HG03196 (cell line): ENCODE measurements around the gene PDCD1LG2.
"Not testable (repeated sequence)": the region's sequence is repeated elsewhere in the genome, so short reads cannot be mapped to it uniquely, and the experiment has no call there.

Experiments used
- ATAC-seq: cut with Tn5 transposase; IDR thresholded peaks from one replicate; pipeline ENCODE4 v1.9.1; 2021; ENCODE audit not compliant: unreplicated experiment

Gene PDCD1LG2

DNA sequence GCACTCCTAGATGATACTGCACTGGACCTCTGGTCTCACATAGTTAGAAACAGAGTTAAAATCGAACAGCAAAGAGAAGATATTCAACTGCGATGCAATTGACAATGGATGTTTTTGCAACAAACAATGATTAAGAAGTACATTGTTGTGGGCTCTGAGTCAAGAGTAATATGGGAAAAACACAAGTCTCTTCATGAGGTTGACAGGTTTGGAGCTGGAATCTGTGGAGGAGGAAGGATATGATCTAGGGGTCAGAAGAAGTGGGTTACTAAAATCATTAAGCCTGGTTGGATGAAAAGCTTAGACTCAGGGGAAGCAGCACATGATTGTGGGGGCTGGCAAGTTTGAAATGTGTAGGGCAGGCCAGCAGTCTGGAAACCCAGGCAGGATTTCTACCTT lies 53.1 kb downstream of the PDCD1LG2 start:
- no peak for ATAC-seq

DNA sequence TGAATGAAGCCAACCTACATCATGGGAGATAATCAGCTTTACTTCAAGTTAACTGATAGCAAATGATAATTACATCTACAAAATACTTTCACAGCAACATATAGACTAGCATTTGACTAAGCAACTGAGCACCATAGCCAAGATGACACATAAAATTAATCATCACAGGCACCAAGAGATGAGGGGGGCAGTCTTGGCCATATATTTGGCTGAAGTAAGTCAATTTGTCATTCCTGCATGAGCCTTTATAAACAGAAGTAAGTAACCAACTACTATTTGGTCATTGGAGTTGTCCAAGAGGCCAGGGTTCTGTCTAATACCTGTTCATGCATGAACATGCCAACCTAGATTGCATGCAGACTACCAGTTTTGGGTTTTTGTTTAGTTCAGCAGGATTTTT lies 53.6 kb downstream of the PDCD1LG2 start:
- ATAC-seq: no peak

DNA sequence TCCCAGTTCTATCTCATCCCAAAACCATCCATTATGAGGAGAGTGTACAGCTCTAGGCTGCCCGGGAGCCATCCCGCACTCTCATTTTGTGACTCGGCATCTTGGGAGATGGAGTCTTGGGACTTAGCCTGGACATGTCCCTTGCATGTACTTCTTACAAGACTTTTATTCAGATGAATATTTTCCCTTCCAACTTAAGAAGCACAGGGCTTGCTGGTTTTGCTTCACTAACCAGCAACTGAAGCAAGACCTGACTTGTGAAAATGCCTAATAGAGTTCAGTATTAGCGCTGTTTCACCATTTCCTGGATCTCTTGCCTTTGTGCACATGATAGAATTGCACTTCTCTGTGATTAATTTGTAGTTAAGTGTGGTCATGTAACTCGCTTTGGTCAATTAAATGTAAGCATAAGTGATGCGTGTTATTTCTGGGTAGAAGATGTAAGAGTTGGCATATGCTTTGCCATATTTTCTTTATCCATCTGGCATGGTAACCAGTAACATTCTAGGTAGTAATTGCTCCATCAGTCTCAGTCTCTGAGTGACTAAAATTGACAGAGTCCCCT lies 55.8 kb downstream of the PDCD1LG2 start:
- ATAC-seq: peak; percentile 52

DNA sequence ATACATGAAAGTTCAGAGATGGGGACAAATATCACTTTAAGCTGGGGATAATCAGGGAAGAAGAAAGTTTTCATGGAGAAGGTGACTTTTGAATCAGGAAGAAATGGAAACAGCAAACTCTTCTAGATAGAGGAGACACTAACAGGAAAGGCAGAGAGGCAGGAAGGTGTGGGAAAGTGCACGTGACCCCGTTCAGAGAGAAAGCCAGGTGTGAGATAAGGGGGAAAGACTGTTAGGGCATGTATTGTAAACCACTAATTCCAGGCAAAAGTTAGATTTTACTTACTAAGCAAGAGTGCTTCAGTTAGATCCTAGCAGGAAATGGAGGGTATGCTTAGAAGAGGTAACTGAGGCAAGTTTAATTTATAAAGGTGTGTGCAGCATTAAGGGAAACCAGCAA lies 58.5 kb downstream of the PDCD1LG2 start:
- ATAC-seq: no peak

DNA sequence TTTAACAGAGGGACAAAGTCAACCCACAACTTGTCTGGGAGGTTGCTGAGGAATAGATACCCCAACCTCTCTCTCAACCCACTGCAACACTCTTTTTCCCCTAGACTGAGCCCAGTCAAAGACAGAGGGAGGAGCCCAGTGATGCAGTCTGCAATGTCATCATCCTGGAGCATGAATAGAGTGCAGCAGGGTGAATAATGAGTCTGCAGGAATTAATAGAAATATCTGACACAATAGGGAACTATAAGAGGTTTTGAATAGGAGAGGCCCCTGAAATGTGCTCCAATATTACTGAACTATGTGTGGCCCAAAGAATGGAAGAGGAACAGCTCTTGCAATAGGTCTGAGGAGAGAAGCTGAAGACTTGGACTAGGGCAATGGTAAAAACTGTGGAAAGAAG lies 59.1 kb downstream of the PDCD1LG2 start:
- ATAC-seq: no peak

DNA sequence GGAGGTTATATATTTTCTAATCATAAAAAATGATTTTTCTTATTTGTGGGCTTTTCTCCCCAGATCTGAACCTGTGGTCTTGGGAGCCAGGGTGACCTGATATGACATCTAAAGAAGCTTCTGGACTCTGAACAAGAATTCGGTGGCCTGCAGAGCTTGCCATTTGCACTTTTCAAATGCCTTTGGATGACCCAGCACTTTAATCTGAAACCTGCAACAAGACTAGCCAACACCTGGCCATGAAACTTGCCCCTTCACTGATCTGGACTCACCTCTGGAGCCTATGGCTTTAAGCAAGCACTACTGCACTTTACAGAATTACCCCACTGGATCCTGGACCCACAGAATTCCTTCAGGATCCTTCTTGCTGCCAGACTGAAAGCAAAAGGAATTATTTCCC lies 59.6 kb downstream of the PDCD1LG2 start:
- ATAC-seq: no peak

DNA sequence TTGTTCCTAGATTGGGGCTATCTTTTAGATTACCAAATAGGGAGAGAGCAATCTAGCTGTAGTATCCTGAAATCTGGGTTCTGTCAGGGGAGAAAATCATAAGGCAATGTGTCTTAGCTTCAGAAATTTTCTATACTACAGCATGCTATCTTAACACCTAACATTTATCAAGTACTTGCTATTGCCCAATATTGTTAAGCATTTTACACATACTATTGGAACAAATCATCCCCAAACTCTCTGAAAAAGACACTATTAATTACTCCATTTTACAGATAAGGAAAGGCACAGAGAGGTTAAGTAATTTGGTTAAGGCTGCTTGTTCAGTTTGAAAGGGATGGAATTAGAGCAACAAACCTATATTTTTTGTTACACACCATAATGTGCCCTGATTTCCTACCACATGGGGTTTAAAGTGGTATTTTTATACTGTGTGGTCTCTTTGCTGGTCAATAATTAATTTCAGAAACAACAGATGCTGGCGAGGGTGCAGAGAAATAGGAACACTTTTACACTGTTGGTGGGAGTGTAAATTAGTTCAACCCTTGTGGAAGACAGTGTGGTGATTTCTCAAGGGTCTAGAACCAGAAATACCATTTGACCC lies 61.4 kb downstream of the PDCD1LG2 start:
- no peak for ATAC-seq

DNA sequence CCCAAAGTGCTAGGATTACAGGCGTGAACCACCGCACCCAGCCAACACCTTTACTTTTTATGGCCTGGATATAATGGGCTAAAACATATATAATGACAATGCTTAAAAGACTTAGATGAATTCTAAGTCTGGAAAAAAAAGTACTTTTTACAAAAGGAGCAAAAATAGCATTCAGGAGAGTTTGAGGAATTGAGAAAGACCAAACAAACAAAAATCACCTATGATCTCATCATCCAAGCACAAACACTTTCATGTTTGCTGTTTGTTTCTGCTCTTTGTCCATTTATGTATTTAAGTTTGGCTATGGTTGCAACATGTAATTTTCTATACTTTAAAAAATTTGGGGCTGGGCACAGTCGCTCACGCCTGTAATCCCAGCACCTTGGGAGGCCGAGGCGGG lies 63.8 kb downstream of the PDCD1LG2 start:
- ATAC-seq: no peak

DNA sequence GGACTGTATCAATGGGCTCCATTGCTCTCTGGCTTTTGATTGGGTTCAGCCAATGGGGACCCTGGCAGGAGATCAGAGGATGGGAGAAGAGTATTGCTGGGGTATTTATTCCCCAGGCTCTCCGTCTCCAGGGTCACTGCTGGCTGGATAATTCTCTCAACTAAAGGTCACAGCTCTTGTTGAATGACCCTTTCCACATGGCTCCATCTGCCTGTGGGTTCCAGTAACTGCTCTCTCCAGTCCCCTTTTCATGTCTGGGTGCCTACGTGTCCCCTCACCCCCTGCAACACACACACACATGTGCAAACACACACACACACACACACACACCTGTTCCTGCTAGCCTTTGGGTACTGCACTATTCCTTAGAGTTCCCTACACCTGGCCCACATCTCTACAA lies 64.7 kb downstream of the PDCD1LG2 start:
- ATAC-seq: no peak

DNA sequence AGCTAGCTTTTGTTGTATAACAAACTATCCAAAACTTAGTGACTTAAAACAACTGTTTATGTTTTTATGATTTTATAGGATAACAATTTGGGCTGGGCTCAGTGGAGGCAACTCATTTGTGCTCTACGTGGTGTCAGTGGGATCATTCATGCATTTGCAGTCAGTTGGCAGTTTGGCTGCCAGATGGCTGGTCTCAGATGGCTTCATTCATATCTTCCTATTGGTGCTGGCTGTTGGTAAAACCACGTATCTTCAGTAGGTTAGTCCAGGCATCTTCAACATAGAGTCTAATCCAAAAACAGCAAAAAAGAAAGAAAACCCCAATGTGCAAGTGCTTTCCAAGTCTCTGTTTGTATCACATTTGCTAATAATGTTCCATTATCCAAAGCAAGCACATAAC lies 66.9 kb downstream of the PDCD1LG2 start:
- no peak for ATAC-seq

DNA sequence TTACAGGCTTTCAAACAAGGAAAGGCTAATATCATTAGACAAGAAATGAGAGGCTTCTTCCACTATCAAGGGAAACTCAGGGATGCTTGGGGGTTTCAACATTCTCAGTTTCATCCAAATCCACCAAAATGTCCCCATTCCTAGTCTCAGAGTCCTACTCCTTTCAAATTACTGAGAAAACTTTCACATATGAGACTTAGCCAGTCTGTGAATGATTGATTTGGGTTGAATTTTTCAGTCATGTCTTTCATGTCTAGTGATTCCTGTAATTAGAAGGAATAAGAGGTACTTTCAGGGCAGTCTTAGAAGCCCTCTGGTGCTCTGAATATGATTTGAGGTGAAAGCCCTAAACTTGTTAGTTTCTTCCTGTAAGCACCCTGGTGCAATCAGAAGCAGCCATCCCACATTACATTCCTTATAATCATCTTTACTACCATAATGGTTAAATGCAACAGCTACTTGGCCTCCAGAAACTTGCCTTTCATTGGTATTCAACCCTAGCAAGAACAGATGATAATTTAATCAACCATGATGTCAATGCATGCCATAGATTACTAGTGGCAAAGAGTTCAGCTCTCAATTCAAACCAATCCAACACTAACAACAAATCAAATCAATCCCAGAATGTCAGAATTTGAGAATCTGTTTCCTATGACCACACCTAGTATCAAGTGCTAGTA lies 67.8 kb downstream of the PDCD1LG2 start:
- ATAC-seq: no peak

DNA sequence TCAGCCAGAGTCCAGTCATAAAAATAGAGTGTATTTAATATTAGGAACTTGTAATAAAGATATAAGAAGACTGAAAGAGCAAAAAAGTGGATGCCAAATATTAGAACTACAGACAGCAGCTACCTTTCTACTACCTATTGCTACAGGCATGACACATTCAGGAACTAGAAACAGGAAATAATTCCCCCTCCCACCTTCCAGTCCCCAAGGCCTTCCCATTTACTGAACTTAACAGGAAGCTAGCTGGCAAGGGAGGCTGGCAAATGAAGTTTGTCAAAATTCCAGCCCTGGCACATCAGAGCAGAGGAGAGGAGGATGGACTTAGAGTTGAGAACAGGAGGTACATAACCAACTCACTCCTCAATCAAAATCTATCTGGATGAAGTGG lies 68.4 kb downstream of the PDCD1LG2 start:
- ATAC-seq: no peak

DNA sequence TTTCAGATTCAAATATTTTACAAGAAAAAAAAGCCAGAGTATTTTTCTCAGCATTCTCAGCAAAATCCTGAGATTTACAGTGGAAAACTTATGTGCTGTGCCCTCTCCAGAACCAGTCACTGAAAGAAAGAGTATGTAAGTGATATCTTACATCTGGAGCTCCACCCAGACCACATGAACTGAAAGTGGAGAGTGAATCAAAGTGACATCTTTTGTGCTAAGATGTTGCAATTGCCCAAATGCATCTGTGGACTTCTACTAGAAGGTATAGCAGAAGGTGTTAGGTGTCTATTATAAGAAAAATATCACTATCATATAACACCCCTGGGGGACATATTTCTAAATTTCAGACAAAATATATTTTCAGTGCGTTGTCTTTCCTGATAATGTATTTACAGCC lies 69.5 kb downstream of the PDCD1LG2 start:
- ATAC-seq: no peak

DNA sequence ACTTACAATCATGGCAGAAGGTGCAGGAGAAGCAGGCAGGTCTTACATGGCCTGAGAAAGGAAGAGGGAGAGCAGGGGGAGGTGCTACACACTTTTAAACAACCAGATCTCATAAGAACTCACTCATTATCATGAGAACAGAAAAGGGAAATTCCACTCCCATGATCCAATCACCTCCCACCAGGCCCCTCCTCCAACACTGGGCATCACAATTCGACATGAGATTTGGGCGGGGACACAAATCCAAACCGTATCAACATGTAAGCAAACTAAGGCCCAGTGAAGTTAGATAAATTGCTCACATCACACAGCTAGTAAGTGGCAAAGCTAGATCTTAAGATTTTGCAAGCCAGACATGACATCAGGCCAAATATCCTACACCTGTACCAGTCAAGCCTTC lies 70.3 kb downstream of the PDCD1LG2 start:
- ATAC-seq: no peak

DNA sequence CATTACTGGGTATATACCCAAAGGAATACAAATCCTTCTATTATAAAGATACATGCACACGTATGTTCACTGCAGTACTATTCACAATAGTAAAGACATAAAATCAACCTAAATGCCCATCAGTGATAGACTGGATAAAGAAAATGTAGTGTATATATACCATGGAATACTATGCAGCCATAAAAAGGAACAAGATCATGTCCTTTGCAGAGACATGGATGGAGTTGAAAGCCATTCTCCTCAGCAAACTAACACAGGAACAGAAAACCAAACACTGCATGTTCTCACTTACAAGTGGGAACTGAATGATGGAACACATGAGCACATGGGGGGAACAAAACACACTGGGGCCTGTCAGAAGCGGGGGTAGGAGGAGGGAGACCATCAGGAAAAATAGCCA lies 71.4 kb downstream of the PDCD1LG2 start:
- not testable (repeated sequence) for ATAC-seq

DNA sequence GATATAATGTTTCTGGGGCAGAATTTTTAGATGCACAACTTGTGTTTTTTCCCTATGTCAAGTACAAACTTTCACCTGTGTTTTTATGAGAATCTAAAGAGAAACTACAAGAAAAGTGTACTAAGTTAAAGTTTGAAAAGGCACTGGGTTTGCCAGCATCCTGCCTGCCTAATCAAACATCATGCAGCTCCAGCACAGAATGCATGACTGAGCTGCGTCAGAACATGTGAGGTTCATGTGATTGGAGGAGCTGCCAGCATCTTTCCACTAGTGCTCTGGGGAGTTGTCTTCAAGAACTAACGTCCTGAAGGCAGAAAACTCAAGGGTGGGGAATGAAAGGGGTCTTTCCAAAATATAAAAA lies 72.5 kb downstream of the PDCD1LG2 start:
- peak; percentile 55 for ATAC-seq

DNA sequence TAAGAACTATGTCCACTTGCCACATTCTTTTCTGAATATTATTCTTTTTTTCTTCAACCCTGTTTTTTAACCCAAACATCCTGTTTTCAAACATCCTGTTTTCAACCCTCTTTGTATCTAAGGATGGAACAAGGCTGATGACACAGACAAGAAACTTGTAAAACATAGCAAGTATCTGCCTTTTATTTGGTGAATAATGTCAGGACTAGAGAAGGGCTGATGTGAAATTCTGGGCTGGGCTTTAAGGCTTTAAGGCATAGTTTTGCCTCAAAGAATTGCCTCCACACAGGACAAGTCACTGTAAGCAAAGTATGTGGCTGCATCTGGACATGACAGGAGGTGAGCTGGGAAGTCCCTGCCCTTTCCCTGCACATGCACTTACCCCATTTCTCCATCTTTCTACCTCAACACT lies 76.1 kb downstream of the PDCD1LG2 start:
- ATAC-seq: peak; percentile 32

DNA sequence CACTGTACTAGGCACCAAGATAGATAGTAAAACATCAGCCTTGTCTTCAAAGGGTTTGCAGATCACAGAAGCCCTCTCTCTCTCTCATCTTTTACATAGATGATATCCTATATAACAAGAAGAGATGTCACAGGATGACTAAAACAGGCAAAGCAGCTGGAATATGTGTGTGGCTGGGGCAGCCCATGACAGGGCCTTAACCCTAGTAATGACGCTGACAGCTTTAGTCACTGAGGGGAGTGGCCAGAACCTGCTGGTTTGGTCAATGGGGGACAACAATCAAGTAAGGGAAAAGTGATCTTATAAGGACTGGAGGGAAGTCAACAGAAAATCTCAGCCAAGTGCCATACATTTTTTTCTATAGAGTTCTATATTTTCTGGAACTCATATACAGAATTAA lies 76.7 kb downstream of the PDCD1LG2 start:
- no peak for ATAC-seq

DNA sequence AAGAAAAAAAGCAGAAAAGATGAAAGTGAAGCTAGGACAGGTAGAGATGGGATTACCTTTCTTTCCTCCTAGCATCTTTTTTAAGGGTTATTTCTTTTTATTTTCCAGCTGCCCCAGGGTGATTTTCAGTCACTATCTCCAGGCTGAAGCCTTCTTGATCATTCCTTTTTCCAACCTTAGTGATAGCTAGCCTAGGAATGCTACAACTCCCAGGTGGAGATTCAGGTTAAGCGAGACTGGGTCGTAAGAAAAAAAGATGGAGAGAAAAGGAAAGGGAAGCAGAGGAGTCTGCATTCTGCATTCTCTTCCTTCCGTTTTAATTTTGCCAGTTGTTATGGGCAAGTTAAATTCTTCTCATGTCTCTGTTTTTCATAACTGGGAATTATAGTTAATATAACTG lies 81.9 kb downstream of the PDCD1LG2 start:
- no peak for ATAC-seq

DNA sequence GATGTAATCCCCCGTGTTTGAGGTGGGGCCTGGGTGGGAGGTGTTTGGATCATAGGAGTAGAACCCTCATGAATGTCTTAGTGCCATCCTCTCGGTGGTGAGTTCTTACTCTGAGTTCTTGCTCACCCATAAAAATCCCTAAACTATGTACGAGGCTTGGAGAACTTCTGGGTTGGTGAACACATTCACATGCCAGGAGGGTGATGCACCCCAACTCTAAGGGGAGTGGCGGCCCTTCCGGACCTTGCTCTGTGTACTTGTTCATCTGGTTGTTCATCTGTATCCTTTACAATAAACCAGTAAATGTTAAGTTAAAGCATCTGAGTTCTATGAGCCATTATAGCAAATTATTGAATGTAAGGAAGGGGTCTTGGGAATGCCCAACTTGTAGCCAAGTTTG lies 82.6 kb downstream of the PDCD1LG2 start:
- ATAC-seq: no peak

DNA sequence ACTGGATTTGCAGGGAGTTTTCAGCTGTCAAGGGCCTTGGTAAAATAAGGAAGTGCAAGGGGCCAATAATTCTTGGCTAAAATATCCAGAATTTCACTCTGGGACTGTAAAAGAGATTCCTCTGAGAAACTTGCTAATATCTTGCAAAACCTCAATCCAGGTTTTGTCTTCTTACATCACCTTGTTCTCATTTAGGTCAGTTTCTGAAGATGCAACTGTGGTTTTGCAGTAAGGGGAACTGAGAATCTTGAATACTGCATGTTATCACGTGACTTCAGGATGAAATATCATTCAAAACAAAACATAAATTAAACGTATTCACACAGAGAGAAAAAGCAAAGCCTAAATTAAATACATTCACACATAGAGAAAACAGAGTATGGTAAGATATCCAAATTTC lies 83.6 kb downstream of the PDCD1LG2 start:
- peak; percentile 50 for ATAC-seq

DNA sequence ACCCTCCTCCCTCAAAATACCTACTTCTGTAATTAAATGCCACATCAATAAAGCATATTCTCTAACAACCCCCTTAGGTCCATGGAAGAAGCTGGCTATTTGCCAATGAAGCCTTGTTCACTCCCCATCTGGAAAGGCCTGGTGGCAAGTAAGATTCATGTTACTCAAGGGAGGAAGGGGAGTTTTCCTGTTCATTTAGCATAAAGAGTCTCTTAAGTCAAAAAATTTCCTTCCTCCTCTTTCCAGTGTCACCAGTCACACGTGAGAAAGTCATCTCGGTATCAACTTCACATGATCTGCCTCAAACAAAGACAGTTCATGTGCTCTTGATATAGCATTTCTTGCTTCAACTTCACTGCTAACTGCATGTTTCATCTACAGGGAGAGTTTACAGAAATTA lies 85.8 kb downstream of the PDCD1LG2 start:
- no peak for ATAC-seq
